Measurements from ENCODE around the gene TIMP3. TPM values are rescaled to one million over a fixed set of nuclear protein-coding genes. Genes with fewer than 3 reads are reported as not detected.

Gene TIMP3
- total and polyA plus RNA-seq, 2 of the 4 experiments (the other 2 are of a cell fraction): 98.8 to 179 TPM

- H3K9me3 ChIP-seq (ENCODE audit: control insufficient read depth, insufficient read depth, low read length): no peaks in the 10 kb centered on the region
- ChIA-PET CTCF (no interaction called here), POLR2A (ENCODE audit: unreplicated experiment) (interaction anchor here (0.6 to 0.7 kb wide), 2 partner anchors 41 to 47 kb away, joined by 3 read pairs; partner anchors contain the start of gene TIMP3)
- no peak overlapping the region for H3K23ac ChIP-seq (ENCODE audit: low read depth, low read length)
- no peaks in the 10 kb centered on the region for H3K36me3 ChIP-seq (ENCODE audit: control insufficient read depth, insufficient read depth, low read length)
- H2BK5ac ChIP-seq (ENCODE audit: low read depth, low read length, poor library complexity, severe bottlenecking): peak overlapping the region; percentile 28
- peak overlapping the region; percentile 12; the same call in 1 of the 2 replicates for H3K14ac ChIP-seq (replicated peaks; ENCODE audit: low read depth, low read length)
- peak overlapping the region; percentile 76 for H3K4ac ChIP-seq (ENCODE audit: low read depth, low read length)
- TF ChIP-seq RAD21 (IDR thresholded peaks at IDR 0.05; ENCODE audit: low read length): no peak
- TF ChIP-seq SMC3 (IDR thresholded peaks at IDR 0.05; ENCODE audit: low read depth, low read length): no peak
- no peak for TF ChIP-seq FOS (IDR thresholded peaks at IDR 0.05; ENCODE audit: low read depth, low read length)
- TF ChIP-seq CTCF (conservative IDR thresholded peaks at IDR 0.05; ENCODE audit: low read depth, low read length): no peak
- no peak for TF ChIP-seq POLR2A (IDR thresholded peaks at IDR 0.05; ENCODE audit: low read depth, low read length)
- TF ChIP-seq NFE2L2 (IDR thresholded peaks at IDR 0.05; ENCODE audit: low read depth, low read length): no peak
- no peak for TF ChIP-seq CHD1 (IDR thresholded peaks at IDR 0.05; ENCODE audit: low read depth, low read length)
- TF ChIP-seq RCOR1 (IDR thresholded peaks at IDR 0.05; ENCODE audit: insufficient replicate concordance, low read length): no peak
- no peak for TF ChIP-seq BHLHE40 (IDR thresholded peaks at IDR 0.05; ENCODE audit: low read depth, low read length)
- no peak for TF ChIP-seq MAZ (IDR thresholded peaks at IDR 0.05; ENCODE audit: borderline replicate concordance, low read depth, low read length)
- no peak for TF ChIP-seq ELK1 (IDR thresholded peaks at IDR 0.05; ENCODE audit: borderline replicate concordance, low read depth, low read length)
- no peak for TF ChIP-seq USF2 (IDR thresholded peaks at IDR 0.05; ENCODE audit: low read depth, low read length)
- no peak for TF ChIP-seq MAFK (IDR thresholded peaks at IDR 0.05; ENCODE audit: low read depth, low read length)
- no peak for TF ChIP-seq CEBPB (IDR thresholded peaks at IDR 0.05; ENCODE audit: low read depth, low read length)
- no peak for TF ChIP-seq MXI1 (IDR thresholded peaks at IDR 0.05; ENCODE audit: borderline replicate concordance, low read depth, low read length)
- H3K79me1 ChIP-seq (ENCODE audit: low read depth in 1 of 2, low read length in 2 of 2): no peaks in the 10 kb centered on the region
- intact Hi-C loops (cut with micrococcal nuclease) (no loop called here), in situ Hi-C loops (cut with MboI; ENCODE audit: low sequenced_read_pairs) (no loop called here), dilution Hi-C loops (cut with HindIII; ENCODE audit: low sequenced_read_pairs, unreplicated experiment) (no loop called here)
- H4K8ac ChIP-seq (ENCODE audit: low read depth in 2 of 2, low read length in 2 of 2): peak overlapping the region in 1 of 2 experiments; percentile 65; a peak in 1 of 4 replicates
- peak overlapping the region; percentile 70; the same call in 1 of the 2 replicates for H3K18ac ChIP-seq (ENCODE audit: low read depth, low read length)
- no peak for ATAC-seq (ENCODE audit: low read depth)
- no peak overlapping the region for H3K9ac ChIP-seq (ENCODE audit: low read depth, low read length)
- peak overlapping the region; percentile 85 for H2BK120ac ChIP-seq (ENCODE audit: low read depth, low read length)
- no peak for DNase-seq
- H2BK20ac ChIP-seq (ENCODE audit: low read depth, low read length): peak overlapping the region; percentile 84; the same call in 1 of the 2 replicates
- no peak overlapping the region for H3K27ac ChIP-seq (ENCODE audit: insufficient read depth, low read length)
- no peak overlapping the region for H3K56ac ChIP-seq (ENCODE audit: extremely low read depth, insufficient read depth, low read length)
- no peak overlapping the region for H3K4me2 ChIP-seq (ENCODE audit: low read depth, low read length)
- H3K9me1 ChIP-seq (ENCODE audit: insufficient read depth, low read length): peaks cover 22% of the 10 kb centered on the region
- peak overlapping the region; percentile 51; the same call in 2 of the 3 replicates for H2BK15ac ChIP-seq (ENCODE audit: low read depth, low read length)
- peaks cover 28% of the 10 kb centered on the region for H3K4me1 ChIP-seq (ENCODE audit: control insufficient read depth, insufficient read depth, low read length)
- H3K27me3 ChIP-seq (ENCODE audit: control insufficient read depth, insufficient read depth, low read length): no peaks in the 10 kb centered on the region
- H4K20me1 ChIP-seq (ENCODE audit: insufficient read depth, low read length): no peaks in the 10 kb centered on the region
- peak overlapping the region; percentile 34 for H4K91ac ChIP-seq (ENCODE audit: insufficient read depth, low read depth, low read length)
- WGBS, 2 experiments (ENCODE audit: extremely low coverage in 2 of 2, insufficient read length in 1 of 2): 83% methylated on average over 1 of the region's 6 CpGs; no CpG with 5 or more reads in 1 of the 2 experiments
- H3K4me3 ChIP-seq (ENCODE audit: insufficient read depth, low read depth, low read length): no peak overlapping the region
- no peak overlapping the region for H2AFZ ChIP-seq (replicated peaks; ENCODE audit: low read length, poor library complexity)
- peak overlapping the region; percentile 91 for H2AK5ac ChIP-seq (ENCODE audit: low read depth, low read length)
- H4K5ac ChIP-seq (ENCODE audit: low read depth, low read length): peak overlapping the region; percentile 31
- BruUV-seq (replicated peaks): no TSS peak
- H2AK9ac ChIP-seq (replicated peaks; ENCODE audit: low read depth, low read length, poor library complexity): no peak overlapping the region
These were observed 41.1 kb upstream of the TIMP3 start for GRCh38 chr22:32760396-32760795.

All from IMR-90 (cell line).